Measurements from ENCODE around the gene RGL1. TPM values are rescaled to one million over a fixed set of nuclear protein-coding genes. Genes with fewer than 3 reads are reported as not detected.

RGL1 gene
- total RNA-seq, 1 donor from 2014 or later, result 5.9 TPM

- Mint-ChIP-seq H3K27ac (no peak overlapping the region), H3K36me3 (ENCODE audit: insufficient read depth) (no peaks in the 10 kb centered on the region), H3K4me3 (ENCODE audit: low read depth) (no peak overlapping the region), H3K27me3 (no peaks in the 10 kb centered on the region), H3K9me3 (ENCODE audit: low read depth) (peaks cover 6% of the 10 kb centered on the region), H3K4me1 (ENCODE audit: low read depth) (peaks cover 9% of the 10 kb centered on the region)
- no peak for TF ChIP-seq CTCF (IDR thresholded peaks at IDR 0.05; ENCODE audit: unreplicated experiment)
- no peak for DNase-seq (ENCODE audit: low spot score, unreplicated experiment)
Observed at GRCh38 chr1:183954496-183954895, 149.6 kb downstream of the RGL1 start.

DNA sequence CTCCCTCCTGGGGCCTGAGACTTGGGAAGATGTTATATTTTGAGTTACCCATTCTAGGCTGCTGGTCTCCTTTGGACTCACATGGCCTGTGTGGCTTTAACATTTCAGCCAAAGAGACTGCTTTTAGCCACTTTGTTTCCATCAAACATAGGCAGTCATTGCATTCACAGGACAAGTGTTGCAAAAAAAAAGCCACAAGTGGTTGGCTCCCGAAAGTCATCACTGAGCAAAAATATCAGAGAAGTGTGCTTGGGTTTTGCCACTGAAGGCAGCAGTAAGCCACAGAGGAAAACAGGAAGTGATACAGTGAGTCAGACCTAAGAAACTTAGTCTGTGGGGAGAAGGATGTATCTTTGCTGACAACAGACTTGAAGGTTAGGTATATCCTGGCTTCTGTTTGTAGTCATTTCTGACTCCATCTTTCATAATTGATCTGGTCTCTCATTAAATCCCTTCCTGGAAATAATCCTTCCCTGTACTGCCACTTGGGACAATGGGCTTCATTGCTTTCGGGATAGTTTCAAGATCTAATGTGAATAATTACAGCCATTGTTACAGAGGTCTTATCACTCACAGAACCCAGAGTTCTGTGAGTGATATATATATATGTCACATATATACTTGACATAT is 151.8 kb downstream of the RGL1 start:
- H3K9me3 Mint-ChIP-seq (ENCODE audit: low read depth), result peaks cover 3% of the 10 kb centered on the region
- H3K27ac Mint-ChIP-seq, result no peak overlapping the region
- H3K36me3 Mint-ChIP-seq (ENCODE audit: insufficient read depth), result no peaks in the 10 kb centered on the region

DNA sequence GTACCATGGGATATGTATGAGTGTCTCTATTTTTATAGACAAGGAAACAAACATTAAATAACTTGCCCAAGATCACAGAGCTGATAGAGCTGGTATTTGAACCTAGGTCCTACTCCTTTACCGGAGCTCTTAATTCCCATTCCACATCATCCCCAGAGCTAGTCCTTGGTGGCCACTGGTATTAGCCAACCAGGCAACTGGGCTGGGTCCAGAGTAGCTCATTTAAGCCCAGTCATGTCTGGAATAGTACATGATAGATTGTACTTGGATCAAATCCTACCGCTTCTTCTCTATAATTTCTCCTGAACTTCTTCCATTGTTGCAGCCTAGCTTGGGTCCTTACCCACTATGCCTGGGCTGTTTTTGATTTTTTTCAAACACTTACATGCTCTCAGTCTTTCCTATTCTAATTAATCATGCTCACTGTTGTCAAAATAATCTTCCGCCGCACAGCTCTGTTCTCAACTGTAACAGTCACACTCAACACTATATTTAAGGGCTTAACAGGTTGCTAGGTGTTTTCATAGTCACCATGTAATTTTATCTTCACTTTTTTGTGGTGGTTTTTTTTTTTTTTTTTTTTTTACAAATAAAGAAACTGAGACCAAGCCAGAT is 152.4 kb downstream of the RGL1 start:
- no peak for DNase-seq (ENCODE audit: low spot score, unreplicated experiment)
- H3K27ac Mint-ChIP-seq, result no peak overlapping the region
- no peaks in the 10 kb centered on the region for H3K9me3 Mint-ChIP-seq (ENCODE audit: low read depth)
- TF ChIP-seq CTCF (IDR thresholded peaks at IDR 0.05; ENCODE audit: unreplicated experiment), result no peak
- no peaks in the 10 kb centered on the region for H3K36me3 Mint-ChIP-seq (ENCODE audit: insufficient read depth)
- H3K27me3 Mint-ChIP-seq, result no peaks in the 10 kb centered on the region
- H3K4me1 Mint-ChIP-seq (ENCODE audit: low read depth), result peaks cover 9% of the 10 kb centered on the region
- no peak overlapping the region for H3K4me3 Mint-ChIP-seq (ENCODE audit: low read depth)

More for the DNA sequence above, 151.8 kb downstream of the RGL1 start:
- no peaks in the 10 kb centered on the region for H3K27me3 Mint-ChIP-seq
- no peak overlapping the region for H3K4me3 Mint-ChIP-seq (ENCODE audit: low read depth)
- no peak for DNase-seq (ENCODE audit: low spot score, unreplicated experiment)
- peaks cover 9% of the 10 kb centered on the region for H3K4me1 Mint-ChIP-seq (ENCODE audit: low read depth)
- TF ChIP-seq CTCF (IDR thresholded peaks at IDR 0.05; ENCODE audit: unreplicated experiment), result no peak

DNA sequence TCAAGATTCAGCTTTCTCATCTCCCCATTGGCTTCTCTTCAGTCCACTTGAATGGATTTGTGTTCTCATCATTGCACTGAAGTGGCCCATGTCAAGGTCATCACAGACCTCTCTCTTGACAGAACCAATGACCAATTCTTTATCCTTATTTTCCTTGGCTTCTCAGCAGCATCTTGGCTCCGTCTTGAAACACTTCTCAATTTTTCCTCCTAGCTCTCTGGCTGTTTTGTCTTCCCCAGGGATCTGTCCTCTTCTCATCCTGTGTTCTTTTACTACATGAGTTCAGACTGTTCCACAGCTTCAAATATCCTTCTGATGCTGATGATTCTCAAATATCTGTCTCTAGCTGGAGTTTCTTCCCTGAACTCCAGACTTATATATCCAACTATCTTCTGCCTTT is 154.0 kb downstream of the RGL1 start:
- H3K27ac Mint-ChIP-seq, result no peak overlapping the region
- no peaks in the 10 kb centered on the region for H3K27me3 Mint-ChIP-seq
- peaks cover 9% of the 10 kb centered on the region for H3K4me1 Mint-ChIP-seq (ENCODE audit: low read depth)
- H3K9me3 Mint-ChIP-seq (ENCODE audit: low read depth), result no peaks in the 10 kb centered on the region
- H3K36me3 Mint-ChIP-seq (ENCODE audit: insufficient read depth), result no peaks in the 10 kb centered on the region
- no peak for DNase-seq (ENCODE audit: low spot score, unreplicated experiment)
- TF ChIP-seq CTCF (IDR thresholded peaks at IDR 0.05; ENCODE audit: unreplicated experiment), result no peak
- no peak overlapping the region for H3K4me3 Mint-ChIP-seq (ENCODE audit: low read depth)

DNA sequence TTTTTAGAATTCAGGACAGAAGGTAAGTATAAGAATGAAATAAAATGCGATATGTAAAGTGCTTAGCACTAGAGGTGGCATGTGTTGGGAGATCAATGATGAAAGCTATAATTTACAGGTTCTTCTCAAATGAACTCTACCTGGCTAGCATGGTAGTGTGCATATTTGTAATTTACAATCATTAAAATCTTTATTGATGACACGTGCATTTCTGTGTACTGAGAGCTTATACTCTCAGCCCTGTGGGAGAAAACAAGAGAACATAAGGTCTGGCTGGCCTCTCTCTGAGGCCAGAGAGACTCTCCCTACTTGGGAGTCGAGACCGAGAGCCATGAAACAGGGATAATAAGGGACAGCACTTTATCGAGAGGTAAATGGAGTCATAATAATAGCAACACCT is 156.2 kb downstream of the RGL1 start:
- no peak for TF ChIP-seq CTCF (IDR thresholded peaks at IDR 0.05; ENCODE audit: unreplicated experiment)
- Mint-ChIP-seq H3K4me1 (ENCODE audit: low read depth) (peaks cover 8% of the 10 kb centered on the region), H3K27me3 (no peaks in the 10 kb centered on the region), H3K9me3 (ENCODE audit: low read depth) (no peaks in the 10 kb centered on the region), H3K4me3 (ENCODE audit: low read depth) (no peak overlapping the region), H3K27ac (no peak overlapping the region), H3K36me3 (ENCODE audit: insufficient read depth) (no peaks in the 10 kb centered on the region)
- no peak for DNase-seq (ENCODE audit: low spot score, unreplicated experiment)
